ENCODE results near the gene LRRC17. TPM values are rescaled to one million over a fixed set of nuclear protein-coding genes. Genes with fewer than 3 reads are reported as not detected.

The LRRC17 gene
- total and polyA plus RNA-seq, 10 of the 15 experiments (the other 5 are each of a cell fraction or from before 2014, with no cell fraction given): 0.06 to 0.31 (median 0.10) TPM; not detected in 5

- 63% methylated on average over 3 of the region's 3 CpGs for WGBS (ENCODE audit: insufficient coverage, insufficient replicate concordance, low lambda C conversion rate, missing lambda C conversion rate)
- H3K9ac ChIP-seq (ENCODE audit: control insufficient read depth, insufficient read depth, low read length): no peak overlapping the region
- SMC1A ChIA-PET (ENCODE audit: uncharacterized antibody, unreplicated experiment): interaction anchor here (1.0 kb wide), 1 partner anchor 11 kb away, joined by 3 read pairs; no protein-coding TSS in a partner anchor
- 0 out of 4 replicates have a peak, but pooled peaks cover 0 to 1% of the 10 kb centered on the region in 2 experiments for H3K27me3 ChIP-seq (replicated peaks in 1 of 2; ENCODE audit: control insufficient read depth in 2 of 2, insufficient read depth in 2 of 2, low read length in 1 of 2)
- intact Hi-C loops (cut with micrococcal nuclease; ENCODE audit: unreplicated experiment): no loop called here
- no TSS peak for BruUV-seq (replicated peaks)
- TF ChIP-seq TBL1XR1 (IDR thresholded peaks at IDR 0.05; ENCODE audit: low read depth, low read length): no peak
- no peak for TF ChIP-seq PML (IDR thresholded peaks at IDR 0.05; ENCODE audit: low read length)
- TF ChIP-seq ZNF622 (IDR thresholded peaks at IDR 0.05): no peak
- no peak for TF ChIP-seq ZNF274 (IDR thresholded peaks at IDR 0.05; ENCODE audit: insufficient read depth, insufficient read length)
- TF ChIP-seq ZBTB33 (IDR thresholded peaks at IDR 0.05): no peak
- TF ChIP-seq ZNF24 (IDR thresholded peaks at IDR 0.05): no peak
- no peaks in the 10 kb centered on the region for H3K9me3 ChIP-seq (replicated peaks; ENCODE audit: control insufficient read depth, insufficient read depth, low read length)
- H3K27ac ChIP-seq (ENCODE audit: control insufficient read depth, insufficient read depth): no peak overlapping the region
- ATAC-seq (no peak), DNase-seq (ENCODE audit: low read depth, low spot score) (no peak), FAIRE-seq (no peak)
- H3K4me2 ChIP-seq (ENCODE audit: control insufficient read depth, insufficient read depth): no peak overlapping the region
- no peaks in the 10 kb centered on the region for H4K20me1 ChIP-seq (ENCODE audit: control insufficient read depth, insufficient read depth)
- RAD21 ChIA-PET (ENCODE audit: unreplicated experiment): no interaction called here
- no peak overlapping the region for H2AFZ ChIP-seq (ENCODE audit: control insufficient read depth, low read depth, low read length)
- CTCF ChIA-PET: interaction anchor here (1.4 to 2.0 kb wide), 2 partner anchors 11 to 22 kb away, joined by 3 to 5 read pairs; no protein-coding TSS in a partner anchor
- H3K4me1 ChIP-seq (ENCODE audit: control insufficient read depth, insufficient read depth, low read length): no peaks in the 10 kb centered on the region
- no peak overlapping the region for H3K4me3 ChIP-seq
- in situ Hi-C loops (cut with MboI): no loop called here
- no peaks in the 10 kb centered on the region for H3K79me2 ChIP-seq (ENCODE audit: control insufficient read depth, insufficient read depth, low read length)
- POLR2A ChIA-PET: interaction anchor here (0.6 kb wide), 1 partner anchor 140 kb away, joined by 3 read pairs; no protein-coding TSS in a partner anchor
- no peaks in the 10 kb centered on the region for H3K36me3 ChIP-seq (ENCODE audit: control insufficient read depth in 2 of 2, insufficient read depth in 2 of 2, low read length in 1 of 2)
Measured at GRCh38 chr7:102916426-102916825, 3.6 kb downstream of the LRRC17 start.

GRCh38 chr7:102916881-102917280, 4.1 kb downstream of the LRRC17 start:
- intact Hi-C loops (cut with micrococcal nuclease; ENCODE audit: unreplicated experiment) (no loop called here), in situ Hi-C loops (cut with MboI) (no loop called here)
- Histone ChIP-seq H3K27ac (ENCODE audit: control insufficient read depth, insufficient read depth) (no peak overlapping the region), H3K4me3 (no peak overlapping the region), H3K4me1 (ENCODE audit: control insufficient read depth, insufficient read depth, low read length) (no peaks in the 10 kb centered on the region), H3K27me3 (replicated peaks in 1 of 2; ENCODE audit: control insufficient read depth in 2 of 2, insufficient read depth in 2 of 2, low read length in 1 of 2) (0 out of 4 replicates have a peak, but pooled peaks cover 0 to 1% of the 10 kb centered on the region in 2 experiments), H3K4me2 (ENCODE audit: control insufficient read depth, insufficient read depth) (no peak overlapping the region), H3K9me3 (replicated peaks; ENCODE audit: control insufficient read depth, insufficient read depth, low read length) (no peaks in the 10 kb centered on the region), H2AFZ (ENCODE audit: control insufficient read depth, low read depth, low read length) (no peak overlapping the region), H3K36me3 (ENCODE audit: control insufficient read depth in 2 of 2, insufficient read depth in 2 of 2, low read length in 1 of 2) (no peaks in the 10 kb centered on the region), H3K79me2 (ENCODE audit: control insufficient read depth, insufficient read depth, low read length) (no peaks in the 10 kb centered on the region), H4K20me1 (ENCODE audit: control insufficient read depth, insufficient read depth) (no peaks in the 10 kb centered on the region), H3K9ac (ENCODE audit: control insufficient read depth, insufficient read depth, low read length) (no peak overlapping the region)
- ATAC-seq: no peak
- no peak for DNase-seq (ENCODE audit: low read depth, low spot score)
- RAD21 ChIA-PET (ENCODE audit: unreplicated experiment): no interaction called here
- FAIRE-seq: no peak
- no TSS peak for BruUV-seq (replicated peaks)
- POLR2A ChIA-PET: interaction anchor here (0.6 kb wide), 1 partner anchor 141 kb away, joined by 3 read pairs; no protein-coding TSS in a partner anchor
- CTCF ChIA-PET: interaction anchor here (1.4 to 2.0 kb wide), 2 partner anchors 10 to 22 kb away, joined by 3 to 5 read pairs; no protein-coding TSS in a partner anchor
- SMC1A ChIA-PET (ENCODE audit: uncharacterized antibody, unreplicated experiment): interaction anchor here (1.0 kb wide), 1 partner anchor 10 kb away, joined by 3 read pairs; no protein-coding TSS in a partner anchor
- TF ChIP-seq SREBF1 (IDR thresholded peaks at IDR 0.05; ENCODE audit: low read length) (no peak), MXI1 (IDR thresholded peaks at IDR 0.05; ENCODE audit: low read depth, low read length) (no peak), POU2F2 (IDR thresholded peaks at IDR 0.05; ENCODE audit: borderline replicate concordance, low read depth, low read length) (no peak), GABPA (IDR thresholded peaks at IDR 0.05; ENCODE audit: low read depth) (no peak), SUZ12 (IDR thresholded peaks at IDR 0.05; ENCODE audit: unreplicated experiment) (no peak), POLR2AphosphoS2 (IDR thresholded peaks at IDR 0.05; ENCODE audit: low read depth, low read length) (no peak), KDM1A (IDR thresholded peaks at IDR 0.05; ENCODE audit: borderline replicate concordance) (no peak), HCFC1 (IDR thresholded peaks at IDR 0.05; ENCODE audit: low read length) (no peak), ZBED1 (IDR thresholded peaks at IDR 0.05; ENCODE audit: borderline replicate concordance) (no peak), TBL1XR1 (IDR thresholded peaks at IDR 0.05; ENCODE audit: low read depth, low read length) (no peak), BACH1 (IDR thresholded peaks at IDR 0.05; ENCODE audit: borderline replicate concordance) (no peak)

Measured in GM12878 (cell line).